Parathyroid adenoma (tissue), 2 donors: ENCODE data around the gene VANGL2.

Source experiments
- H2AFZ ChIP-seq: fragments of 300-600 bp; sonication (generic); one replicate; pipeline ENCODE4 v1.7.0; 2017; ENCODE audit warnings: antibody characterized with exemption, mild to moderate bottlenecking
- H3K27ac ChIP-seq: fragments of 300-600 bp; sonication (generic); one replicate; pipeline ENCODE4 v1.7.0; 2017
- H3K27me3 ChIP-seq: fragments of 300-600 bp; sonication (generic); one replicate; pipeline ENCODE4 v1.7.0; 2017; ENCODE audit warnings: low read length; ENCODE audit not compliant: control insufficient read depth, insufficient read depth
- H3K36me3 ChIP-seq: fragments of 300-600 bp; sonication (generic); one replicate; pipeline ENCODE4 v1.7.0; 2017; ENCODE audit warnings: low read length; ENCODE audit not compliant: control insufficient read depth, insufficient read depth
- H3K4me1 ChIP-seq: fragments of 300-600 bp; sonication (generic); one replicate; pipeline ENCODE4 v1.7.0; 2017; ENCODE audit warnings: control low read depth
- H3K4me2 ChIP-seq: fragments of 300-600 bp; sonication (generic); one replicate; pipeline ENCODE4 v1.7.0; 2017; ENCODE audit warnings: low read length
- H3K4me3 ChIP-seq: fragments of 300-600 bp; sonication (generic); one replicate; pipeline ENCODE4 v1.7.0; 2017; ENCODE audit warnings: low read depth, low read length
- H3K79me2 ChIP-seq: fragments of 300-600 bp; sonication (generic); one replicate; pipeline ENCODE4 v1.7.0; 2017; ENCODE audit warnings: control low read depth
- H3K9ac ChIP-seq: fragments of 300-600 bp; sonication (generic); one replicate; pipeline ENCODE4 v1.7.0; 2017; ENCODE audit warnings: mild to moderate bottlenecking
- H3K9me3 ChIP-seq: fragments of 300-600 bp; sonication (generic); one replicate; pipeline ENCODE4 v1.7.0; 2017; ENCODE audit warnings: low read length; ENCODE audit not compliant: control insufficient read depth
- TF ChIP-seq, protein P1 (sequence below): fragments of 300-600 bp; sonication (generic); IDR thresholded peaks from one replicate; pipeline ENCODE4 v1.7.0; 2017; ENCODE audit warnings: antibody characterized with exemption, mild to moderate bottlenecking
- donor health status: primary hyperparathyroidism.

VANGL2 gene

DNA sequence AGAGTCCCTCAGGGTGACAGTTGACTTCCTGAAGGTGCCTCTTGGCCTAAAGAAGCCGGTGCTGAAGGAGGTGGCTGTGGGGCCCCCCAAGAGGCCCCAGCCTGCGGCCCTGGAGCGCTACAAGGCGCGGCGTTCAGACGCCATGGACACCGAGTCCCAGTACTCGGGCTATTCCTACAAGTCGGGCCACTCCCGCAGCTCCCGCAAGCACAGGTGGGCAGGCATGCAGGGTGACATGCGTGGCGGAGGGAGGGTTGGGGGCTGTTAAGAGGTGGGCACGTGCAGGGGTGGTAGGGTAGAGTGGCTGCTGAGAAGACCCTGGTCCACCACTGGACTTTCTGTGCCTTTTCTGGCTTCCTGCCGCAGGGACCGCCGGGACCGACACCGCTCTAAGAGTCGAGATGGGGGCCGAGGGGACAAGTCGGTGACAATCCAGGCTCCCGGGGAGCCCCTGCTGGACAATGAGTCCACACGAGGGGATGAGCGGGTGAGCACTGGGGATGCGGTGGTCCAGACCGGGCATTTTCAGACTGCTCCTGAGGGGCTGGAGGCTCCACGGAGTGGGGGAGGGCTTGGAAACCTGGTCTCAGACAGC is 15.4 kb downstream of the VANGL2 start:
- Histone ChIP-seq H3K36me3 (no peaks in the 10 kb centered on the region), H3K27ac (no peak overlapping the region), H2AFZ (no peak overlapping the region), H3K9ac (no peak overlapping the region), H3K4me1 (no peaks in the 10 kb centered on the region), H3K4me2 (no peak overlapping the region), H3K4me3 (no peak overlapping the region), H3K27me3 (no peaks in the 10 kb centered on the region), H3K79me2 (no peaks in the 10 kb centered on the region), H3K9me3 (no peaks in the 10 kb centered on the region)
- TF ChIP-seq, protein P1, sequence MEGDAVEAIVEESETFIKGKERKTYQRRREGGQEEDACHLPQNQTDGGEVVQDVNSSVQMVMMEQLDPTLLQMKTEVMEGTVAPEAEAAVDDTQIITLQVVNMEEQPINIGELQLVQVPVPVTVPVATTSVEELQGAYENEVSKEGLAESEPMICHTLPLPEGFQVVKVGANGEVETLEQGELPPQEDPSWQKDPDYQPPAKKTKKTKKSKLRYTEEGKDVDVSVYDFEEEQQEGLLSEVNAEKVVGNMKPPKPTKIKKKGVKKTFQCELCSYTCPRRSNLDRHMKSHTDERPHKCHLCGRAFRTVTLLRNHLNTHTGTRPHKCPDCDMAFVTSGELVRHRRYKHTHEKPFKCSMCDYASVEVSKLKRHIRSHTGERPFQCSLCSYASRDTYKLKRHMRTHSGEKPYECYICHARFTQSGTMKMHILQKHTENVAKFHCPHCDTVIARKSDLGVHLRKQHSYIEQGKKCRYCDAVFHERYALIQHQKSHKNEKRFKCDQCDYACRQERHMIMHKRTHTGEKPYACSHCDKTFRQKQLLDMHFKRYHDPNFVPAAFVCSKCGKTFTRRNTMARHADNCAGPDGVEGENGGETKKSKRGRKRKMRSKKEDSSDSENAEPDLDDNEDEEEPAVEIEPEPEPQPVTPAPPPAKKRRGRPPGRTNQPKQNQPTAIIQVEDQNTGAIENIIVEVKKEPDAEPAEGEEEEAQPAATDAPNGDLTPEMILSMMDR = no peak

- Histone ChIP-seq H3K79me2 (no peaks in the 10 kb centered on the region), H3K36me3 (no peaks in the 10 kb centered on the region), H3K4me3 (no peak overlapping the region), H3K4me2 (no peak overlapping the region), H2AFZ (no peak overlapping the region), H3K27me3 (no peaks in the 10 kb centered on the region), H3K9ac (no peak overlapping the region), H3K4me1 (no peaks in the 10 kb centered on the region), H3K9me3 (no peaks in the 10 kb centered on the region), H3K27ac (no peak overlapping the region)
- TF ChIP-seq, protein P1 = no peak
Measured at GRCh38 chr1:160416369-160416768, 16.0 kb downstream of the VANGL2 start.

DNA sequence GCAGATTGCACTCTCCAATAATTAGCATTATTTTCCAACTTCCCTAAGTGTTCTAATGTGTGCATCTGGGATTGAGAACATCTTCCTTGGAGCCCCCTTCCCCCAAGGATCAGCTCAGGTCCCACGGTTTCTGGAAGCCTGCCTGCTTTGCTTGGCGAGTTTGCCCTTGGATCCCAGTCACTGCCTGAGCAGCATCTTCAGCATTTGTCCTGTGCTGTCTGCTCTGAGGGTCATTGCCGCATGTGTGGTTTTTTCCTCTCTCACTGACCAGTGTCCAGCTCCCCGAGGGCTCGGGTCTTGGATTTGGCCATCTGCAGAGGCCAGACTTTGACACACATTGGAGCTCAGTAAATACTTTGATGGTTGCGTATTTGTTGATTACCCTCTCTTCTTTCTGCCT is 18.1 kb downstream of the VANGL2 start:
- no peak overlapping the region for H3K4me2 ChIP-seq
- no peak overlapping the region for H3K27ac ChIP-seq
- no peak overlapping the region for H3K4me3 ChIP-seq
- H3K79me2 ChIP-seq = no peaks in the 10 kb centered on the region
- TF ChIP-seq, protein P1 = no peak
- no peak overlapping the region for H2AFZ ChIP-seq
- H3K9ac ChIP-seq = no peak overlapping the region
- no peaks in the 10 kb centered on the region for H3K36me3 ChIP-seq
- no peaks in the 10 kb centered on the region for H3K9me3 ChIP-seq
- H3K4me1 ChIP-seq = no peaks in the 10 kb centered on the region
- no peaks in the 10 kb centered on the region for H3K27me3 ChIP-seq

DNA sequence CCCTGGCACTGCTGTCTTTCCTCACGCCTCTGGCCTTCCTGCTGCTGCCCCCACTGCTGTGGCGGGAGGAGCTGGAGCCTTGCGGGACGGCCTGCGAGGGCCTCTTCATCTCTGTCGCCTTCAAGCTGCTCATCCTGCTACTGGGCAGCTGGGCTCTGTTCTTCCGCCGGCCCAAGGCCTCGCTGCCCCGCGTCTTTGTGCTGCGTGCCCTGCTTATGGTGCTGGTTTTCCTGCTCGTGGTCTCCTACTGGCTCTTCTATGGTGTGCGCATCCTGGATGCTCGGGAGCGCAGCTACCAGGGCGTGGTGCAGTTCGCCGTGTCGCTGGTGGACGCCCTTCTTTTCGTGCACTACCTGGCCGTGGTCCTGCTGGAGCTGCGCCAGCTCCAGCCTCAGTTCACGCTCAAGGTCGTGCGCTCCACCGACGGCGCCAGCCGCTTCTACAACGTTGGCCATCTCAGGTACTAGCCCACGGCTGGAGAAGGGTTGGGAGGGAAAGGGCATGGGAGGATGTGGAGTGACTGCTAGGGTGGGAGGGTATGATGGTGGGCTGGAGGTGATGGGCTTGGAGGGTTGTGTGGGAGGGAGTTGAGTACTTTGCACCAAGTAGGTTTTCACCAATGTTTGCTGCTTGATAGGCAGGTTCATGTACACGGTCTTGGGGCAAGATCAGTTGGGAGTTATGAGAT is 18.9 kb downstream of the VANGL2 start:
- Histone ChIP-seq H3K4me2 (no peak overlapping the region), H3K79me2 (no peaks in the 10 kb centered on the region), H3K9me3 (no peaks in the 10 kb centered on the region), H3K4me3 (no peak overlapping the region), H3K4me1 (no peaks in the 10 kb centered on the region), H3K27me3 (no peaks in the 10 kb centered on the region), H3K27ac (no peak overlapping the region), H3K36me3 (no peaks in the 10 kb centered on the region), H2AFZ (no peak overlapping the region), H3K9ac (no peak overlapping the region)
- TF ChIP-seq, protein P1 = no peak

GRCh38 chr1:160419838-160420169 is 19.4 kb downstream of the VANGL2 start:
- H3K36me3 ChIP-seq = no peaks in the 10 kb centered on the region
- no peak overlapping the region for H2AFZ ChIP-seq
- no peaks in the 10 kb centered on the region for H3K79me2 ChIP-seq
- no peak overlapping the region for H3K4me3 ChIP-seq
- H3K9ac ChIP-seq = no peak overlapping the region
- H3K4me2 ChIP-seq = no peak overlapping the region
- H3K9me3 ChIP-seq = no peaks in the 10 kb centered on the region
- TF ChIP-seq, protein P1 = no peak
- no peaks in the 10 kb centered on the region for H3K4me1 ChIP-seq
- no peaks in the 10 kb centered on the region for H3K27me3 ChIP-seq
- no peak overlapping the region for H3K27ac ChIP-seq
